WTC11 (cell line): ENCODE data around the gene ADAMTS2.

Experiments used
- CTCF ChIP-seq: fragments of 200-600 bp; IDR thresholded peaks from 2 replicates; pipeline ENCODE4 v1.8.0; 2022; ENCODE audit warnings: antibody characterized with exemption
- NFYB ChIP-seq: sonication (generic); formaldehyde crosslinking; conservative IDR thresholded peaks from 2 replicates; pipeline ENCODE4 v1.8.0; 2022; ENCODE audit warnings: low read depth, missing genetic modification reagents
- NR2C2 ChIP-seq: sonication (generic); formaldehyde crosslinking; IDR thresholded peaks from 2 replicates; pipeline ENCODE4 v1.8.0; 2022; ENCODE audit warnings: mild to moderate bottlenecking, missing genetic modification reagents
- NR3C1 ChIP-seq: sonication (generic); formaldehyde crosslinking; conservative IDR thresholded peaks from 2 replicates; pipeline ENCODE4 v1.8.1; 2023; ENCODE audit warnings: low read depth, mild to moderate bottlenecking, missing genetic modification reagents

GRCh38 chr5:179151286-179152118 lies 193.8 kb downstream of the ADAMTS2 start:
- TF ChIP-seq CTCF (no peak), NFYB (CRISPR knock-in tag) (no peak), NR3C1 (CRISPR knock-in tag) (no peak), NR2C2 (CRISPR knock-in tag) (no peak)
